PC-9 (cell line): ENCODE results near the gene SMIM12.

Experiments
- CTCF ChIP-seq: fragments of 200-600 bp; sonication (generic); conservative IDR thresholded peaks from 2 replicates; pipeline ENCODE4 v1.6.1; 2017; ENCODE audit warnings: mixed run types, antibody characterized with exemption, mild to moderate bottlenecking, moderate library complexity
- EZH2 ChIP-seq: fragments of 200-600 bp; sonication (generic); IDR thresholded peaks from 2 replicates; pipeline ENCODE4 v1.8.0; 2017; ENCODE audit warnings: antibody characterized with exemption, low read depth

GRCh38 chr1:34887593-34887992 lies 28.0 kb upstream of the SMIM12 start:
- no peak for TF ChIP-seq EZH2
- TF ChIP-seq CTCF: no peak
